GM12892 (cell line): ENCODE data around the gene LARGE2.

Experiments
- POLR2A ChIP-seq: IDR thresholded peaks from 2 replicates; pipeline ENCODE4 v1.6.1; 2011; ENCODE audit warnings: low read depth, low read length, control low read depth
- POLR2AphosphoS5 ChIP-seq: IDR thresholded peaks from 2 replicates; pipeline ENCODE4 v1.6.1; 2011; ENCODE audit warnings: low read depth, low read length, control low read depth
- TAF1 ChIP-seq: IDR thresholded peaks from 2 replicates; pipeline ENCODE4 v1.6.1; 2011; ENCODE audit warnings: low read depth, mild to moderate bottlenecking, control low read depth, low read length, borderline replicate concordance

- TF ChIP-seq TAF1 (no peak), POLR2A (no peak), POLR2AphosphoS5 (no peak)
Measured at GRCh38 chr11:45931739-45932138, 9.3 kb downstream of the LARGE2 start.
